C4-2B (cell line): Measurements from ENCODE around the gene FOLR3.
"Not testable (repeated sequence)": the region's sequence is repeated elsewhere in the genome, so short reads cannot be mapped to it uniquely, and the experiment has no call there.

Source experiments
- H3K27ac ChIP-seq: fragments of 450-650 bp; 2 replicates; pipeline ENCODE4 v1.5.1; 2017
- ZFX ChIP-seq: fragments of 450-650 bp; IDR thresholded peaks from 2 replicates; pipeline ENCODE4 v1.6.1; 2017
- TF ChIP-seq, protein P1 (sequence below): fragments of 450-650 bp; conservative IDR thresholded peaks from 2 replicates; pipeline ENCODE4 v1.5.1; 2017; ENCODE audit warnings: mild to moderate bottlenecking

FOLR3 gene

DNA sequence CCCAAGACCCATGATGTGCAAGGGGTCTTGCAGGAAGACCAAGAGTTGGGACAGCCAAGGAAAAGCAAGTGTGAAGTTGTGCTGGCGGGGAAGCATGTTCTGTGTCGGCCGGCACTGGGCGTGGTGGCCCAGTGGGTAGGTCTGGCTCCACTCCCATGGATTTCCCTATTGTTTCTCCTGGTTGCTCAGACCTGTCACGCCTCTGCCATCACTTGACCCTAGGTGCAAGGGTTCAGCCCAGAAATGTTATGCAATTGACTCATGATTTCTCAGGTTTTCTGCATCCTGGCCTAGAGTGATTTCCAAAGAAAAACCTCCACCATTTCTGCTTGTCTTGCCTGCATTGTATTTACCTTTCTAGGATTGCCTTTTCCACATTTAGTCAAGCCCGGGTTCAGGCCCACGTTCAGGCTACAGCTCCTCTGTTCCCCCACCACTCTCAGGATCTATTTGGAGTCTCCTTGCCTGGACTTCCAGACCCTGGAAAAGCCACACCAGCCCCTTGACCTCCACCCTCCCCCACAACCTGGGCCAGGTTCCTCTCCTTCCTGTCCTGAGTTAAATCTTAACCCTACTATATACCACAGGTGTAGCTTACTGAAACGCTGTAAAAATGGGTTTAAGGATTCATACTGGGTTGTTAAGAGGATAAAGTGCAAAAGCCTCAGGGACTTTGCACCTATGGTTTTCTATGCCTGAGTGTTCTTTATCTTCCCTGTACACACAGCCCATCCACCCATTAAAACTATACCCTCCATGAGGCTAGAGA lies 39.0 kb downstream of the FOLR3 start:
- no peak overlapping the region for H3K27ac ChIP-seq
- no peak for TF ChIP-seq ZFX
- TF ChIP-seq, protein P1, sequence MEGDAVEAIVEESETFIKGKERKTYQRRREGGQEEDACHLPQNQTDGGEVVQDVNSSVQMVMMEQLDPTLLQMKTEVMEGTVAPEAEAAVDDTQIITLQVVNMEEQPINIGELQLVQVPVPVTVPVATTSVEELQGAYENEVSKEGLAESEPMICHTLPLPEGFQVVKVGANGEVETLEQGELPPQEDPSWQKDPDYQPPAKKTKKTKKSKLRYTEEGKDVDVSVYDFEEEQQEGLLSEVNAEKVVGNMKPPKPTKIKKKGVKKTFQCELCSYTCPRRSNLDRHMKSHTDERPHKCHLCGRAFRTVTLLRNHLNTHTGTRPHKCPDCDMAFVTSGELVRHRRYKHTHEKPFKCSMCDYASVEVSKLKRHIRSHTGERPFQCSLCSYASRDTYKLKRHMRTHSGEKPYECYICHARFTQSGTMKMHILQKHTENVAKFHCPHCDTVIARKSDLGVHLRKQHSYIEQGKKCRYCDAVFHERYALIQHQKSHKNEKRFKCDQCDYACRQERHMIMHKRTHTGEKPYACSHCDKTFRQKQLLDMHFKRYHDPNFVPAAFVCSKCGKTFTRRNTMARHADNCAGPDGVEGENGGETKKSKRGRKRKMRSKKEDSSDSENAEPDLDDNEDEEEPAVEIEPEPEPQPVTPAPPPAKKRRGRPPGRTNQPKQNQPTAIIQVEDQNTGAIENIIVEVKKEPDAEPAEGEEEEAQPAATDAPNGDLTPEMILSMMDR: no peak

DNA sequence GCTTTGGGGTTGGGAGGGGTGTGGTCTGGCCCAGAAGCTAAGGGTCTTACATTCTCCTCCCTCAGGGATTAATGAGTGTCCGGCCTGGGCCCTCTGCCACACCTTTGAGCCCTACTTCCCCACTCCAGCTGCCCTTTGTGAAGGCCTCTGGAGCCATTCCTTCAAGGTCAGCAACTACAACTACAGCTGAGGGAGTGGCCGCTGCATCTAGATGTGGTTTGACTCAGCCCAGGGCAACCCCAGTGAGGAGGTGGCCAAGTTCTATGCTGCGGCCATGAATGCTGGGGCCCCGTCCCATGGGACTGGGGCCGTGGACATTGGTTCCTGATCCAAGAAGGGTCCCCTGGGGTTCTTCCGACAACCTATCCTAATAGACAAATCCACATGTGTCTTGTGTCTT lies 42.1 kb downstream of the FOLR3 start:
- no peak overlapping the region for H3K27ac ChIP-seq
- TF ChIP-seq, protein P1: no peak
- no peak for TF ChIP-seq ZFX

DNA sequence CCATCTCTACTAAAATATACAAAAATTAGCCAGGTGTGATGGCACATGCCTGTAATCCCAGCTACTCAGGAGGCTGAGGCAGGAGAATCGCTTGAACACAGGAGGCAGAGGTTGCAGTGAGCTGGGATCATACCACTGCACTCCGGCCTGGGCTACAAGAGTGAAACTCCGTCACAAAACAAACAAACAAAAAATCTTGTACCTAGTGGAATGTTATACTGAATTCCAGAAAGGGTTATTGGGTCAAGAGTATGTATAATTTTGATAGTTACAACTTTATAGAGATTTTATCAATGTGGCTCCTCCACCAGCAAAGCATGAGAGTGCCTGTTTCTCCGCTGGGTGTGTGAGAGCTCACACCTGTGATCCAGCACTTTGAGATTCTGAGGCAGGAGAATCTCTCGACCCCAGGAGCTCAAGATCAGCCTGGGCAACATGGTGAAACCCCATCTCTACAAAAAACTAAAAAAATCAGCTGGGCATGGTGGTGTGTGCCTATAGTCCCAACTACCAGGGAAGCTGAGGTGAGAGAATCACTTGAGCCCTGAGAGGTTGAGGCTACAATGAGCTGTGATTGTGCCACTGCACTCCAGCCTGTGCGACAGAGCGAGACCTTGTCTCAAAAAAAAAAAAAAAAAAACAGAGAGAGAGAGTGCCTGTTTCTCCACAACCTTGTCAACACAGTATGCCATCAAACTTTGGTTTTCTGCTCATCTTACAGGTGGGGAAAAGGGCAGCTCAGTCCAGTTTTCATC lies 43.7 kb downstream of the FOLR3 start:
- no peak for TF ChIP-seq ZFX
- TF ChIP-seq, protein P1: no peak
- H3K27ac ChIP-seq: no peak overlapping the region

DNA sequence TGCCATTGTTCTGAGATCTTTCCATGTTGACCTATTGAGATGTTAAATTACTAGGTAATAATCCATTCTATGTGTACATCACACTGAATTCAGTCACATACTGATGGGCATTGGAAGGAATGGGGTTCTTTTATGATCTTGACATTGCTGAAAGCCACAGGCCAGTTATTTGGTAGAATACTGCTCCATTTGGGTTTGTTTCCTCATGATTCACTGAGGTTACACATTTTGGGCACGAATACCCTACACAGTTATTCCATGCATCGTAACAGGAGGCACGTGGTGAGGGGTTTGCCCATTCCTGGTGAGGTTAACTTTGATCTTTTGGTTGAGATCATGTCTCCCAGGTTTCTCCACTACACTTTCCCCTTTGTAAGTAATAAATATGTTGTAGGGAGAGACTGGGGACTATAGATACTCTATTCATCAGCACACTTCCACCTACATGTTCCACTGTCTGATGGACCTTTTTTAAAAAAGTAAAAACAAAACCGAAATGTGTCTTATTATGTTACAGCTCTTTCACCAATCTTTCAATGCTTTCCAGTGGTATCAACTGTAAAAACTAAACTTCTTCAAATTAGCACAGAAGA lies 44.4 kb downstream of the FOLR3 start:
- no peak overlapping the region for H3K27ac ChIP-seq
- TF ChIP-seq, protein P1: no peak
- no peak for TF ChIP-seq ZFX

DNA sequence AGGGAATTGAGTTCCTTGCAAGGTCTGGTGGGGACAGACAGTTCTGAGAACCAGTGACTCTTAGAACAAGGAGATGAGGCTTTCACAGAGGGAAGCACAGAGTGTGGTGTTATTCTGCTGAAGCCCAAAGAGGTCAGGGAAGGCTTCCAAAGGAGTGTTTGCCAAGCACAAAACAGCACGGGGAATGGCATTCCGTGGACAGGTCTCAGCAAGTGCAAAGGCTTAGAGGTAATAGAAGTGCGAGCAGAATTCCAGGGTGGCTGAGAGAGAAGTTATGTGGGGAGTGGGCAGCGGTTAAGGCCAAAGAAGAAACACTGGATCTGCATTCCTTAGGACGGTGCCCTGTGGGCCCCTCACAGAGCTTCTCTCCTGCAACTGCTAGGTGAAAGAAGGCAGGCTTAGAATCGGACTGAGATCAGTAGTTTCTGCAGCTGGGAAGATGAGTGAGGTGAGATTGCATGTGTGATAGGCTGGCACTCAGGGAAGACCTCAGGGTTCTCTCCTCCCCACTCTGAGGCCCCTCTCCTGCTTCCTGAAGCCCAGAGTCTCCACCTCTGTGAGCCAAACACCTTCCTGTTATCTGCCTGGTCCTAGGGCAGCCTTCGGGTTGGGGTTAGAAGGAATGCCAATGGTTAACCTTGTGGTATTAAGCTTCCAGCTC lies 45.5 kb downstream of the FOLR3 start:
- not testable (repeated sequence) for H3K27ac ChIP-seq

DNA sequence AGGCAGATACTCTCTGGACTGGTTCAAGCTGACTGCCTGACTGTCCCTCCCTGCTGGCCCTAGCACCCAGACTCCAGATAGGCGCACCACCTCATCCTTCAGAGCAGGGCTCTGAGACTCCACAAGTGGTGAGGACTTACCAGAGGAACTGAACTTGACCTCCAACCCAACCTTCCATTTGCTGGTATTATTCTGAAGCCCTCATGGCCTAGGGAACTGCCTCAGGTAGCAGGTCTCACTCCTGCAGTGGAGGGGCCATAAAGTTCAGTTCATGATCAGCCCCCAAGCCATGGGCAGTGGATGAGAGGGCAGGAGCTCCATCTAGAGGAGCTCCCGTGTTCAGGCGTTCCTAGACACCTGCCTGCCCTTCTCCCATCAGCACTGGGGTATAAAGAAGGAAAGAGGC lies 46.0 kb downstream of the FOLR3 start:
- H3K27ac ChIP-seq: not testable (repeated sequence)

DNA sequence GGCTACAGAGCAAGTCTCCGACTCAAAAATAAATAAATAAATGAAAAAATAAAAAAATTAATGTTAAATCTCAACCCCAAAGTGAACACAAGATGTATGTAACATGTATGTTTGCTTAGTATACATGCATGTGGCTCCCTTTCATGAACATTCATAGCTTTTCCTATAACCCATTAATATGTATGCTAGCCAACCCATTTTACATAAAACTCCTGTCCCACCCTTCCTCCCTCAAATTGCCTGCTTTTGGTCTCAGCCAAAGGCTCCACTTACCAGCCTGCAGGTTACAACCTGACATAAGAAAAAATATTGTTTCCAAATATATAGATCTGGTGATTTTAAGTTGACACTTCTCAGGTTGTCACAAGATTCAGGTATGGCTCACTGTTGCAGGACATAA lies 52.7 kb downstream of the FOLR3 start:
- TF ChIP-seq, protein P1: no peak
- no peak for TF ChIP-seq ZFX

More for the DNA sequence above, 52.7 kb downstream of the FOLR3 start:
- H3K27ac ChIP-seq: no peak overlapping the region
